Mucosa of descending colon (tissue), 3 donors: ENCODE measurements around the gene BCAN. TPM values are rescaled to one million over a fixed set of nuclear protein-coding genes. Genes with fewer than 3 reads are reported as not detected.

Experiments
- ATAC-seq: fragments of 200-7000 bp; cut with Tn5 transposase; one replicate; pipeline ENCODE4 v1.9.1; 2020; ENCODE audit warnings: mild to moderate bottlenecking, moderate library complexity
- DNase-seq, 3 donors: peaks; one replicate each; pipeline ENCODE4 v3.0.0-alpha.2; 2020
- H3K36me3 ChIP-seq: fragments of 200-600 bp; one replicate; pipeline ENCODE4 v1.8.0; 2021; ENCODE audit warnings: low read depth, mild to moderate bottlenecking
- H3K4me1 ChIP-seq: fragments of 200-600 bp; one replicate; pipeline ENCODE4 v1.8.0; 2021; ENCODE audit warnings: low read depth, mild to moderate bottlenecking
- H3K4me3 ChIP-seq: fragments of 200-600 bp; one replicate; pipeline ENCODE4 v1.8.0; 2021; ENCODE audit warnings: mild to moderate bottlenecking
- H3K9me3 ChIP-seq: fragments of 200-600 bp; one replicate; pipeline ENCODE4 v1.8.0; 2021; ENCODE audit warnings: mild to moderate bottlenecking
- CTCF ChIP-seq: fragments of 200-600 bp; IDR thresholded peaks from one replicate; pipeline ENCODE4 v1.8.0; 2022; ENCODE audit warnings: antibody characterized with exemption, mild to moderate bottlenecking
- intact Hi-C, 2 donors: fragments of 100-400 bp; cut with DNase I in 1 of 2; cut with micrococcal nuclease in 1 of 2; formaldehyde crosslinking; loops; one replicate each; pipeline versions ENCODE4 v1.11.0 to v1.11.1; 2022; cut with DNase I, micrococcal nuclease
- total RNA-seq, 3 donors: library from RNA; stranded (reverse); fragmentation: NEBNext Ultra II Directional in 2 of 3; extraction: Animal tissue kit (Norgen Biotek cat#: 25700) in 2 of 3; gene quantifications; one replicate each; pipeline versions ENCODE4 v1.2.1 to v1.2.4, GENCODE V29; 2021 to 2023
- donor health status: DM: no; HTN: no; CAD: no; lungs with moderate emphysema.
- donor health status: DM: no; HTN: no; CAD: no.
- donor health status: DM: no; HTN: yes; CAD: no.

The BCAN gene
- total RNA-seq, 3 donors from 2014 or later, result 0.14 to 0.79 TPM; not detected in 1

GRCh38 chr1:156677616-156678596, 36.0 kb downstream of the BCAN start:
- TF ChIP-seq CTCF, result no peak

GRCh38 chr1:156680056-156680455, 38.1 kb downstream of the BCAN start:
- Histone ChIP-seq H3K36me3 (no peaks in the 10 kb centered on the region), H3K9me3 (no peaks in the 10 kb centered on the region), H3K4me3 (no peak overlapping the region), H3K4me1 (peaks cover 7% of the 10 kb centered on the region)
- no peak for TF ChIP-seq CTCF
- intact Hi-C loops, result no loop called here
- no peak for ATAC-seq
- no peak for DNase-seq

More at GRCh38 chr1:156677616-156678596, 36.0 kb downstream of the BCAN start:
- ATAC-seq (peak; percentile 66), DNase-seq (peak in 1 of 3 donors; percentile 60)
- H3K9me3 ChIP-seq, result no peaks in the 10 kb centered on the region
- no peak overlapping the region for H3K4me3 ChIP-seq
- H3K36me3 ChIP-seq, result no peaks in the 10 kb centered on the region
- peaks cover 7% of the 10 kb centered on the region for H3K4me1 ChIP-seq
- intact Hi-C loops, result no loop called here

- no peak for TF ChIP-seq CTCF
- Histone ChIP-seq H3K4me3 (no peak overlapping the region), H3K4me1 (peaks cover 7% of the 10 kb centered on the region), H3K9me3 (no peaks in the 10 kb centered on the region), H3K36me3 (no peaks in the 10 kb centered on the region)
- intact Hi-C loops, result no loop called here
- DNase-seq (no peak), ATAC-seq (no peak)
Measured at GRCh38 chr1:156681196-156681960, 39.5 kb downstream of the BCAN start.

GRCh38 chr1:156682166-156682890, 40.4 kb downstream of the BCAN start:
- H3K4me3 ChIP-seq, result no peak overlapping the region
- no peaks in the 10 kb centered on the region for H3K36me3 ChIP-seq
- no peaks in the 10 kb centered on the region for H3K9me3 ChIP-seq
- no peak for TF ChIP-seq CTCF
- DNase-seq, result no peak
- H3K4me1 ChIP-seq, result no peaks in the 10 kb centered on the region
- no peak for ATAC-seq
- intact Hi-C loops, result no loop called here

GRCh38 chr1:156684227-156684782, 42.4 kb downstream of the BCAN start:
- Histone ChIP-seq H3K36me3 (no peaks in the 10 kb centered on the region), H3K4me3 (no peak overlapping the region), H3K4me1 (no peaks in the 10 kb centered on the region), H3K9me3 (no peaks in the 10 kb centered on the region)
- no peak for DNase-seq
- no peak for TF ChIP-seq CTCF
- no peak for ATAC-seq
- intact Hi-C loops, result no loop called here
